Large intestine (tissue), 3 donors: Measurements from ENCODE around the gene PXYLP1. TPM values are rescaled to one million over a fixed set of nuclear protein-coding genes. Genes with fewer than 3 reads are reported as not detected.

Experiments used
- DNase-seq, 2 donors: peaks; one replicate each; pipeline versions ENCODE4 v3.0.0 to v3.0.0-alpha.2; 2013
- H3K27ac ChIP-seq: one replicate; pipeline ENCODE4 v1.5.1; 2013; ENCODE audit warnings: low read length
- H3K27me3 ChIP-seq: 2 replicates; pipeline ENCODE4 v1.6.1; 2013; ENCODE audit warnings: low read length; ENCODE audit not compliant: control insufficient read depth, insufficient read depth
- H3K36me3 ChIP-seq: 2 replicates; pipeline ENCODE4 v1.6.1; 2013; ENCODE audit warnings: low read length; ENCODE audit not compliant: control insufficient read depth, insufficient read depth
- H3K4me1 ChIP-seq: one replicate; pipeline ENCODE4 v1.6.1; 2013; ENCODE audit warnings: low read length; ENCODE audit not compliant: control insufficient read depth, insufficient read depth
- H3K4me3 ChIP-seq: one replicate; pipeline ENCODE4 v1.5.1; 2013; ENCODE audit warnings: low read length
- H3K9me3 ChIP-seq: one replicate; pipeline ENCODE4 v1.6.1; 2013; ENCODE audit warnings: mild to moderate bottlenecking, low read depth, low read length, moderate library complexity; ENCODE audit not compliant: control insufficient read depth
- WGBS: methylation state at CpG from one replicate; pipeline ENCODE4 v1.1.5; 2013; ENCODE audit warnings: low lambda C conversion rate; ENCODE audit not compliant: insufficient coverage; 5-methylcytosine and 5-hydroxymethylcytosine counted together
- polyA plus RNA-seq: library from polyadenylated mRNA; unstranded; fragments of 120-200 nt; gene quantifications from one replicate; pipeline ENCODE4 v1.2.1, GENCODE V29; 2013

The PXYLP1 gene
- polyA plus RNA-seq, 1 donor: 20.2 TPM

- Histone ChIP-seq H3K27me3 (no peaks in the 10 kb centered on the region), H3K27ac (no peak overlapping the region), H3K36me3 (no peaks in the 10 kb centered on the region), H3K4me1 (no peaks in the 10 kb centered on the region), H3K4me3 (no peak overlapping the region), H3K9me3 (no peaks in the 10 kb centered on the region)
- no peak for DNase-seq
- WGBS: no CpG with 5 or more reads among the region's 4 CpGs
These were observed 17.4 kb downstream of the PXYLP1 start for GRCh38 chr3:141249041-141249440.

GRCh38 chr3:141250342-141250741, 18.7 kb downstream of the PXYLP1 start:
- DNase-seq: no peak
- no peaks in the 10 kb centered on the region for H3K9me3 ChIP-seq
- no peaks in the 10 kb centered on the region for H3K27me3 ChIP-seq
- no CpG with 5 or more reads among the region's 5 CpGs for WGBS
- no peaks in the 10 kb centered on the region for H3K4me1 ChIP-seq
- no peaks in the 10 kb centered on the region for H3K36me3 ChIP-seq
- no peak overlapping the region for H3K4me3 ChIP-seq
- no peak overlapping the region for H3K27ac ChIP-seq

- no peak for DNase-seq
- Histone ChIP-seq H3K27ac (no peak overlapping the region), H3K4me1 (no peaks in the 10 kb centered on the region), H3K4me3 (no peak overlapping the region), H3K9me3 (no peaks in the 10 kb centered on the region), H3K27me3 (no peaks in the 10 kb centered on the region), H3K36me3 (no peaks in the 10 kb centered on the region)
- WGBS: no CpG with 5 or more reads among the region's 4 CpGs
These were observed 19.2 kb downstream of the PXYLP1 start for GRCh38 chr3:141250828-141251227.

GRCh38 chr3:141253326-141253725, 21.7 kb downstream of the PXYLP1 start:
- 83% methylated on average over 1 of the region's 2 CpGs for WGBS
- Histone ChIP-seq H3K4me1 (no peaks in the 10 kb centered on the region), H3K27ac (no peak overlapping the region), H3K4me3 (no peak overlapping the region), H3K27me3 (no peaks in the 10 kb centered on the region), H3K36me3 (no peaks in the 10 kb centered on the region), H3K9me3 (no peaks in the 10 kb centered on the region)
- DNase-seq: no peak

- Histone ChIP-seq H3K27me3 (no peaks in the 10 kb centered on the region), H3K4me3 (no peak overlapping the region), H3K4me1 (no peaks in the 10 kb centered on the region), H3K36me3 (no peaks in the 10 kb centered on the region), H3K27ac (no peak overlapping the region), H3K9me3 (no peaks in the 10 kb centered on the region)
- no peak for DNase-seq
- WGBS: no CpG with 5 or more reads among the region's 11 CpGs
These were observed 22.2 kb downstream of the PXYLP1 start for GRCh38 chr3:141253811-141254210.

- no peaks in the 10 kb centered on the region for H3K27me3 ChIP-seq
These were observed 23.7 kb downstream of the PXYLP1 start for GRCh38 chr3:141255137-141255845.

GRCh38 chr3:141255846-141256261, 24.2 kb downstream of the PXYLP1 start:
- no peak for DNase-seq
- no peak overlapping the region for H3K4me3 ChIP-seq
- H3K36me3 ChIP-seq: peaks cover 6% of the 10 kb centered on the region
- no CpG with 5 or more reads among the region's 6 CpGs for WGBS
- H3K27me3 ChIP-seq: no peaks in the 10 kb centered on the region
- no peaks in the 10 kb centered on the region for H3K9me3 ChIP-seq
- H3K4me1 ChIP-seq: no peaks in the 10 kb centered on the region
- H3K27ac ChIP-seq: no peak overlapping the region

More at GRCh38 chr3:141255137-141255845, 23.7 kb downstream of the PXYLP1 start:
- H3K4me3 ChIP-seq: no peak overlapping the region
- H3K4me1 ChIP-seq: no peaks in the 10 kb centered on the region
- no peaks in the 10 kb centered on the region for H3K9me3 ChIP-seq
- H3K27ac ChIP-seq: no peak overlapping the region
- WGBS: 40% methylated on average over 1 of the region's 5 CpGs
- no peaks in the 10 kb centered on the region for H3K36me3 ChIP-seq
- DNase-seq: no peak

- no CpG with 5 or more reads among the region's 6 CpGs for WGBS
- no peaks in the 10 kb centered on the region for H3K27me3 ChIP-seq
- no peaks in the 10 kb centered on the region for H3K9me3 ChIP-seq
- no peak for DNase-seq
- H3K27ac ChIP-seq: no peak overlapping the region
- H3K4me3 ChIP-seq: no peak overlapping the region
- H3K36me3 ChIP-seq: peaks cover 11% of the 10 kb centered on the region
- no peaks in the 10 kb centered on the region for H3K4me1 ChIP-seq
These were observed 25.2 kb downstream of the PXYLP1 start for GRCh38 chr3:141256820-141257219.

GRCh38 chr3:141257961-141258360, 26.3 kb downstream of the PXYLP1 start:
- WGBS: no CpG with 5 or more reads among the region's 8 CpGs
- Histone ChIP-seq H3K36me3 (peaks cover 12% of the 10 kb centered on the region), H3K9me3 (no peaks in the 10 kb centered on the region)

GRCh38 chr3:141258973-141259372, 27.3 kb downstream of the PXYLP1 start:
- no peaks in the 10 kb centered on the region for H3K4me1 ChIP-seq
- no peak for DNase-seq
- WGBS: 100% methylated on average over 1 of the region's 2 CpGs
- H3K36me3 ChIP-seq: peaks cover 12% of the 10 kb centered on the region
- H3K27me3 ChIP-seq: no peaks in the 10 kb centered on the region
- no peak overlapping the region for H3K27ac ChIP-seq
- no peaks in the 10 kb centered on the region for H3K9me3 ChIP-seq
- H3K4me3 ChIP-seq: no peak overlapping the region

More at GRCh38 chr3:141257961-141258360, 26.3 kb downstream of the PXYLP1 start:
- Histone ChIP-seq H3K27ac (no peak overlapping the region), H3K4me1 (no peaks in the 10 kb centered on the region), H3K27me3 (no peaks in the 10 kb centered on the region), H3K4me3 (no peak overlapping the region)
- no peak for DNase-seq
